GM13976 (cell line): Measurements from ENCODE around the gene ITPR1.

Experiments
- DNase-seq: peaks from one replicate; pipeline ENCODE4 v3.0.0; 2012; ENCODE audit warnings: low spot score
- CTCF ChIP-seq: IDR thresholded peaks from 2 replicates; pipeline ENCODE4 v1.5.1; 2012; ENCODE audit warnings: borderline replicate concordance, mild to moderate bottlenecking; ENCODE audit not compliant: insufficient read depth; ENCODE audit errors: extremely low read depth, missing control alignments, control extremely low read depth
- in situ Hi-C: fragments of 300-500 bp; cut with MboI; formaldehyde crosslinking; loops from one replicate; pipeline ENCODE4 v1.12.0; 2022; ENCODE audit warnings: low sequenced_read_pairs, mixed read lengths, inconsistent platforms; ENCODE audit not compliant: unreplicated experiment

ITPR1 gene

DNA sequence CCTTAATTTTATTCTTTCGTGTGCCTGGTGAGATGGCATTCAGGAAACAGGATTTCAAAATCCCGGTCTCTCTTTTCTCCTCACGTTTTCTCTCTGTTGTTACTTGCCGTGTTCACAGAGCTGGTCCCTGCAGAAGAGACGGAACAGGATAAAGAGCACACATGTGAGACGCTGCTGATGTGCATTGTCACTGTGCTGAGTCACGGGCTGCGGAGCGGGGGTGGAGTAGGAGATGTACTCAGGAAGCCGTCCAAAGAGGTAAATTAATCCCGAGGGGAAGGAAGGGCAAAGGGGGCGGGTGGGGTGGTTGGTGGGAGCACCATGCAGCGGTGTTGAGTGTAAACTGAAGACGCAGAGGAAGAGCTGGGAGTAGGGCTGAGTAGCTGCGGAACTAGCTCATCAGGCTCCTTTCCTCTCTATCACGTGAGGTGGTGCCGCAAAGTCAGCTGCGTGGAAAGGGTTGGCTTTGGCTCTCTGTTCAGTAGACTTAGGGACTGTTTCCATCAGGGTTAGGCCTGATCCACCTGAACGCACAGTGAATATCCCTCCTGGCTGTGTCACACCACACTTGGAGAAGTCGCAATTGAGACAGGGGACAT lies 321.3 kb downstream of the ITPR1 start:
- no peak for TF ChIP-seq CTCF
- in situ Hi-C loops: no loop called here
- no peak for DNase-seq

GRCh38 chr3:4814904-4815574 lies 321.9 kb downstream of the ITPR1 start:
- DNase-seq: no peak
- in situ Hi-C loops: no loop called here
- no peak for TF ChIP-seq CTCF

- no peak for TF ChIP-seq CTCF
- in situ Hi-C loops: no loop called here
- no peak for DNase-seq
These were observed 323.2 kb downstream of the ITPR1 start for GRCh38 chr3:4816306-4816705.

- in situ Hi-C loops: no loop called here
These were observed 323.6 kb downstream of the ITPR1 start for GRCh38 chr3:4816718-4817117.

GRCh38 chr3:4817128-4817527 lies 324.0 kb downstream of the ITPR1 start:
- no peak for DNase-seq
- no peak for TF ChIP-seq CTCF
- in situ Hi-C loops: no loop called here

More at GRCh38 chr3:4816718-4817117, 323.6 kb downstream of the ITPR1 start:
- no peak for DNase-seq
- TF ChIP-seq CTCF: no peak

DNA sequence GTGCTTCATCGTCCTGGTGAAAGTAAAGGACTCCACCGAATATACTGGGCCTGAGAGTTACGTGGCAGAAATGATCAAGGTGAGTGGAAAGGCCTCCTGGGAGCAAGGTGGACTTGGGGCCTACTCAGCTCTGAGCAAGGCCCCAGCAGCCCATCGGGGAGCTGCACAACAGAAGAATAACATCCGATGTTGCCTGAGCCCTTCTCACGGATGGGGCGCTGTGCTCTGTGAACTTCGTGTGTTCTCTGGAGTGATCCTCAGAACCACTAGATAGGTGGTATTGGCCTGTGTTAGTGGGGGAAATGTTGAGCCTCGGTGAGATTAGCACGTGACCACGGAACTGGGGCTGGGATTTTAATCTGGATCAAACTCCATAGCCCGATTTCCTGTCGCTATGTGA lies 325.0 kb downstream of the ITPR1 start:
- TF ChIP-seq CTCF: no peak
- no peak for DNase-seq
- in situ Hi-C loops: no loop called here
